D721Med (cell line): ENCODE measurements around the gene CSRP1.

Source experiments
- DNase-seq: peaks from one replicate; pipeline ENCODE4 v3.0.0; 2011; ENCODE audit warnings: low spot score; ENCODE audit not compliant: insufficient read length
- FAIRE-seq: peaks from 2 replicates; lab custom pipeline; 2011; peaks lifted over from hg19 to GRCh38; lab: Jason Lieb, UNC
- TF ChIP-seq, protein P1 (sequence below): IDR thresholded peaks from 2 replicates; pipeline ENCODE4 v1.5.1; 2012; ENCODE audit warnings: mild to moderate bottlenecking, control low read depth; ENCODE audit not compliant: insufficient read depth; ENCODE audit errors: missing control alignments

The CSRP1 gene

DNA sequence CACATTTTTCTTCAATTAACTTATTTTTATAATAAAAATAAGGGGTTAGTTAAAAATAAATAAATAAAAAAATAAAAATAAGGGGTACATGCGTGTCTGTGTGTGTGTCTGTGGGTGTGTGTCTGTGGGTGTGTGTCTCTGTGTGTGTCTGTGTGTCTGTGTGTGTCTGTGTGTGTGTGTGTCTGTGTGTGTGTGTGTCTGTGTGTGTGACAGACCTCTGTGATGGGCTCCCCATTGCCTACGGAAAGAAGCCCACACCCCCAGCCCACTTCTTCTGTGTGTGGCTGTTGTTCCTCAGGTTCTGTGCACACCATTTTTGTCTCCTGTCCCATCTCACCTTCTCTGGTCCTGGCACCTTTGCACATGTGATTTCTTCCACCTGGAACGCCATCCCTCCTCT lies 47.9 kb downstream of the CSRP1 start:
- no peak for DNase-seq
- TF ChIP-seq, protein P1, sequence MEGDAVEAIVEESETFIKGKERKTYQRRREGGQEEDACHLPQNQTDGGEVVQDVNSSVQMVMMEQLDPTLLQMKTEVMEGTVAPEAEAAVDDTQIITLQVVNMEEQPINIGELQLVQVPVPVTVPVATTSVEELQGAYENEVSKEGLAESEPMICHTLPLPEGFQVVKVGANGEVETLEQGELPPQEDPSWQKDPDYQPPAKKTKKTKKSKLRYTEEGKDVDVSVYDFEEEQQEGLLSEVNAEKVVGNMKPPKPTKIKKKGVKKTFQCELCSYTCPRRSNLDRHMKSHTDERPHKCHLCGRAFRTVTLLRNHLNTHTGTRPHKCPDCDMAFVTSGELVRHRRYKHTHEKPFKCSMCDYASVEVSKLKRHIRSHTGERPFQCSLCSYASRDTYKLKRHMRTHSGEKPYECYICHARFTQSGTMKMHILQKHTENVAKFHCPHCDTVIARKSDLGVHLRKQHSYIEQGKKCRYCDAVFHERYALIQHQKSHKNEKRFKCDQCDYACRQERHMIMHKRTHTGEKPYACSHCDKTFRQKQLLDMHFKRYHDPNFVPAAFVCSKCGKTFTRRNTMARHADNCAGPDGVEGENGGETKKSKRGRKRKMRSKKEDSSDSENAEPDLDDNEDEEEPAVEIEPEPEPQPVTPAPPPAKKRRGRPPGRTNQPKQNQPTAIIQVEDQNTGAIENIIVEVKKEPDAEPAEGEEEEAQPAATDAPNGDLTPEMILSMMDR: no peak
- FAIRE-seq: no peak

DNA sequence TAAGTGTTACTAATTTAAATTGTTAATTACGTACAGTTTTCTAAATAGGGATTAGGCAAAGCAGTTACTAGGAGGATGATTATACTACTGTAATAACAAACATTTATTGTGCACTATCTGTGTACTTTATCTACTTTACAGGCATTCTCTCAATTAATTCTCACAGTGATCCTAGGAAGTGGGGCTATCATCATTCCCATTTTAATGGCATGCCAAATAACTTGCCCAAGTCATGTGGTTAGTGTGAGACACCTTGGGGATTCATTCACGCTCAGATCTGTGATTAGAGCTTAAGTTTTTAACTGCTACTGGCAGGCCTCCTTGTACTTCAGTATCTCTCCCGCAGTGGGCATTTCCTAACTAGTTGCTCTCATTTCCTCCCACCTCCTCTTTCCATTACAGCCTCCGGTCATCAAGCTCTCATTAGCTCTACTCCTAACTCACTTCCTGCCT lies 49.4 kb downstream of the CSRP1 start:
- TF ChIP-seq, protein P1: no peak
- no peak for FAIRE-seq
- DNase-seq: no peak

DNA sequence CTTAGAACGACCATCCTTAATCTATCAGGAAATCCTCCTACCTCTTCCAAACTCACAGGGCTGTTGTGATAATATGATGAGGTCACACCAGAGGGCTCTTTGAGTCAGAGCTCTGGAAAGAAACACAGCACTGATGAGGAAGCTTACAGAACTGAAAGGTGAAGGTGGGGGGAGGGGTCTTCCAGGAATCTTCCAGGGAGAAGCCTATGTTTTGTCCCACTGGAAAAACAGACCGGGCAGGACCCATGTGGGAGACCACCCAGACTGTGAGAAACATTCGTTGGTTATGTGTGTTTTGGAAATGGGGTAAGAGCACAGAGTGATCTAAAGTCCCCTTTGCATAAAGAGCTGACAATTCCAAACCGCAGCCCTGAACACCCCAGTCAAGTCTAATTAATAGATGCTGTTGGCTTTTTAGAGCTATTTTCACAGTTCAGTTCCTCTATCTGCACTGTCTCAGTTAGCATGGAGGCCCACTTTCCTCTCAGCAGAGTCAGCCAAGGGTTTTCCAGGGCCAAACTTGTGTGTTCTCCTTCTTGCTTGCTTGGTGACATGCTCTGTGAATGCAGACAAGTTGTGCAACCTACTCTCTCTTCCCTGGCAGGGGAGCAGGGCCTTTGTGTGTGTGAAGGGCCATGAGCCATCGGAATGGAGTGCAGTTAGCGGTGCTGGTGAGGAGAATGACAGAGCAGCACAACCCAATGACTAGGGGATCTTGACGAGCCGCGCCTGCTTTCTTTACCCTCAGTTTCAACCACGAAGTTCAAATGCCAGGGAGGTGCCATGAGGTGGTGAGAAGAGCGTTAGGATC lies 50.2 kb downstream of the CSRP1 start:
- FAIRE-seq: no peak
- no peak for DNase-seq
- TF ChIP-seq, protein P1: no peak

DNA sequence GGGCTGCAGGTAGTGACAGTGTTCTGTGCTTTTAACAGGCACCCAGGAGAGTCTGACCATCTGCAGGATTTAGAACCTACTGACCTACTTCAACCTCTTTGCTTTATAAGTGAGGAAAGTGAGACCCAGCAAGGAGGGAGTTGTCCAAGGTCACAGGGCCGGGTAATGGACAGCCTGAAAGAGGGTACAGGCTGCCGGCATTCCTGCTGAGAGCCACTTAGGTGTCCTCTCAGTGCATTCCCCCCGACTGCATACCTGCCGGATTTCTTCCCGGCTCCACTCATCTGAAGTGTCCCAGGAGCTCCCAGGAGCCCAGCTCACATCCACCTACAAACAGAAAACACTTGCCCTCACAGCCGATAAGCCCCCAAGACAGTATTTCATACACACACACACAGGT lies 51.8 kb downstream of the CSRP1 start:
- TF ChIP-seq, protein P1: no peak
- FAIRE-seq (no peak), DNase-seq (no peak)

DNA sequence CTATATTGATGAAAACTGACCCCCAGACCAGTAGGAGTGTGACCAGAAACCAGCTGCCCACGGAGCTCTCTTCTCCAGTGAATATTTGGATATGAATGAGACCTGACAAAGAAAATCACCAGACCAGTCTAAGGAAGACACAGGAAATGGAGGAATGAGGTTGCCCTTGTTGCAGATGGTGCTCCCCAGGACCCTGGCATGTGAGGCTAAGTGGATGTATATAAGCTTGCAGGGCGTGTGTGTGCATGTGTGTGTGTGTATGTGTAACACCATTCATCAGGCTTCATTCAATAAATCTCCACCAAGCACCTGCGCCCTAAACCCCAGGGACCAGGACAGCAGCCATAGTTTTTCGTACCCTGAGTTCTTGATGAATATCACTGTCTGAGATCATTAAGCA lies 52.3 kb downstream of the CSRP1 start:
- TF ChIP-seq, protein P1: no peak
- DNase-seq (no peak), FAIRE-seq (no peak)

DNA sequence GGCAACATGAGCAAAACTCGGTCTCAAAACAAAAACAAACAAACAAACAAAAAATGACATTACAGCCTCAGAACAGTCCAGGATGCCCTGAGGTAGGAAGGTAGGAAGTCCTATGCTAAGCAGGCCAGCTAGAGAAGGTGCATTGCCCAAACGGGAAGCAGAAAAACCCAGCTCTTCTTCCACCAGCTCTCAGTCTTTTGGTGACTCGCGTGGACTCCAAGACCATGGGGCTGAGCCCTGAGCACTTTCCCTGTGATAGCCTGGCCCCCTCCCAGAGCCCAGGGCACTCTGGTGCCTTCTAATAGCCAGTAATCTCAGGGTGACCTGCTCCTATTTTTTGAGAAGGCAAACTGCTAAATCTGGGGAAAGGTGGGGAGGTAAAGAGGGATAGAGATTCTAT lies 54.1 kb downstream of the CSRP1 start:
- FAIRE-seq (no peak), DNase-seq (no peak)
- TF ChIP-seq, protein P1: no peak

DNA sequence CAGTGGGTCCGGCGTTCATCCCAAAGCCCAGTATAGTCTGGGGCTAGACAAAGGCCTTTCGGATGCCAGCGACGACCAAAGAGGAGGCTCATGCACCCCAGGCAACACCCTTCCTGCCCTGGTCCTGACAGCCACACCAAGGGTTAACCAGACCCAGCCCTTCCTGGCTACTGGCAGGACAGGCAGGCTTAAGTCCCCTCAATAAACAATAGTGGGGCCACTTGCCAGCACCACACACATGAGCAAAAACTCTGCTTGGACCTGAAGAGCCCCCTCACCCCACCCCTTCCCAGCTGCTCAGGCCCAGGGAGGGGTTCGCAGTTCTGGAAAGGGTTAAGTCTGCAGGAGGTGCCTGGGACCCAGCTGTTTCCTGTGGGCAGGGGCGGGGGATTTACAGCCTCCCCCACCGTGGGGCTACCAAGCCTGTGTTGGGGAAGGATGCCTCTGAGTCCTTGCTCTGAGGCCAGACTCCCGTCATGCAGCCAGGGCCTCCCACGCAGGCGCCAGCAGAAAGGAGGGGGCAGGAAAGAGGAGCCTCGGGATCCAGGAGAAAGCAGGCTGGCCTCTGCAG lies 56.1 kb downstream of the CSRP1 start:
- DNase-seq (no peak), FAIRE-seq (no peak)
- TF ChIP-seq, protein P1: no peak
